LNCaP clone FGC (cell line): ENCODE results near the gene CTPS1.

Experiments used
- DNase-seq: peaks from one replicate; pipeline ENCODE4 v3.0.0-alpha.2; 2011; ENCODE audit warnings: low read depth
- H3K4me3 ChIP-seq: 2 replicates; pipeline ENCODE4 v1.5.1; 2011; ENCODE audit warnings: mild to moderate bottlenecking, low read depth, low read length, control low read depth
- CTCF ChIP-seq: IDR thresholded peaks from 2 replicates; pipeline ENCODE4 v1.5.1; 2012; ENCODE audit warnings: mild to moderate bottlenecking; ENCODE audit not compliant: control insufficient read depth, insufficient read depth; ENCODE audit errors: extremely low read depth

Gene CTPS1

DNA sequence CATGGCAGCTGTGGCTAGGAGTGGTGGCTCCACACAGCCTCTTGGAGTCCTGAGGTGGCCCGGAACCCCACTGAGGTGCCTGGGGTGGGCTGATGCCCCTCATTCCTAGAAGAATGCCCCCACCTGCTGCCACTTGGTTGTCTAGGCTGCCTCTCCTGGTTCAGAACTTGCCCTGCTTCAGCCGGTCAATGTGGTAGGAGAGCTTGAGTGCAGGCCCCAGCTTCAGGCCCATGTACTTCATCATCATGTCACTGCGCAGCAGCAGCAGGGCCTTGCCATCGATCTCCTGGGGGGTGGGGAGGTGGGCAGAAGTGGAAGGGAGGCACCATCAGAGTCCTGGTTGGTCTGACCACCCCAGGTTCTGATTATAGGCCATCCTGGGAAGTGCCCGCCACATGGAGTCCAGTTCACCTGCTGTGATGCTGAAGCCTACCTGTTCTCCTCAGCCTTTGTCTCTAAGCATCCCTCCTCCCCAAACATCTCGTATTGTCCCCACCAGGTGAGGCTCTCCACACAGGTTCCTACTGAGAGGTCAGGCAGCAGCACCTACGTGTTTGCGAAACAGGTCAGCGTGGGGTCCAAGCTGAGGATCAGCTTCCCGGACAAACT lies 48.6 kb downstream of the CTPS1 start:
- no peak overlapping the region for H3K4me3 ChIP-seq
- TF ChIP-seq CTCF: no peak
- DNase-seq: no peak

GRCh38 chr1:41030872-41031616 lies 51.5 kb downstream of the CTPS1 start:
- no peak for DNase-seq
- no peak overlapping the region for H3K4me3 ChIP-seq
- TF ChIP-seq CTCF: no peak

- TF ChIP-seq CTCF: no peak
- H3K4me3 ChIP-seq: no peak overlapping the region
- DNase-seq: no peak
These were observed 52.7 kb downstream of the CTPS1 start for GRCh38 chr1:41032147-41032546.

GRCh38 chr1:41033272-41033671 lies 53.8 kb downstream of the CTPS1 start:
- no peak for TF ChIP-seq CTCF
- no peak for DNase-seq
- H3K4me3 ChIP-seq: no peak overlapping the region

GRCh38 chr1:41037116-41037903 lies 57.8 kb downstream of the CTPS1 start:
- no peak for TF ChIP-seq CTCF
- no peak for DNase-seq
- no peak overlapping the region for H3K4me3 ChIP-seq

DNA sequence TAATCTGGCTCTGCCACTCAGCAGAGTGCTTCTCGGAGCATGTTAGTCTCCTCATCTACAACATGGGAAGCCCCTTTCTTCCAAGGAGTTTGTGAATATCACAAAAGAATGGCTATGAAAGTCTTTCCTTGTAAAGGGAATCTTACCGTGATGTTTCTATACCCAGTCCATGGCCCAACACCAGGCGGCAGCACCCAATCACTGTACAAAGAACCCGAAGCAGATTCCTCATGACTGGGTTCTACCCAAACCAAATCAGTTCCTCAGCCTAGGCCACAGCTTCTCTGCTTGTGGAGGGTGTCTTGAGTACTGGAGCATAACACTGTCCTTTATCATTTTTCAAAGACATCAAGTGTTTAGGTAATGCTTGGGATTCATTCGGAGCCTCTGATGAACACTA lies 58.6 kb downstream of the CTPS1 start:
- TF ChIP-seq CTCF: 0 out of 2 replicates have a peak, but pooled peaks have one; percentile 13
- DNase-seq: no peak
- H3K4me3 ChIP-seq: no peak overlapping the region
